Transverse colon (tissue), 4 donors: Measurements from ENCODE around the gene OTUD3. TPM values are rescaled to one million over a fixed set of nuclear protein-coding genes. Genes with fewer than 3 reads are reported as not detected.

Source experiments
- DNase-seq: peaks from one replicate; pipeline ENCODE4 v3.0.0-alpha.2; 2019
- H3K27ac ChIP-seq, 4 donors: fragments of 200-600 bp; sonication (generic); 2 replicates each; pipeline ENCODE4 v1.5.1; 2016 to 2018; ENCODE audit warnings: inconsistent platforms in 4 of 4
- H3K27me3 ChIP-seq: fragments of 200-600 bp; sonication (generic); 2 replicates; pipeline ENCODE4 v1.5.1; 2017; ENCODE audit warnings: inconsistent platforms
- H3K36me3 ChIP-seq, 4 donors: fragments of 200-600 bp; sonication (generic); 2 replicates each; pipeline ENCODE4 v1.5.1; 2017 to 2019; ENCODE audit warnings: inconsistent platforms in 4 of 4
- H3K4me1 ChIP-seq, 4 donors: fragments of 200-600 bp; sonication (generic); 2 replicates each; pipeline ENCODE4 v1.5.1; 2017 to 2020; ENCODE audit warnings: inconsistent platforms in 4 of 4
- H3K4me3 ChIP-seq, 4 donors: fragments of 200-600 bp; sonication (generic); 1 replicate in 1 of 4; 2 replicates in 3 of 4; pipeline versions ENCODE4 v1.5.1 to v1.6.1; 2017 to 2019; ENCODE audit warnings: inconsistent platforms in 4 of 4
- H3K9me3 ChIP-seq, 2 donors: fragments of 200-600 bp; sonication (generic); 2 replicates each; pipeline ENCODE4 v1.5.1; 2017 to 2019; ENCODE audit warnings: inconsistent platforms in 2 of 2
- CTCF ChIP-seq, 5 experiments: fragments of 200-600 bp in 3 of 5; fragments of 450-650 bp in 2 of 5; sonication (generic) in 3 of 5; IDR thresholded peaks; 1 replicate in 2 of 5; 2 replicates in 3 of 5; pipeline ENCODE4 v1.5.1; 2016 to 2017; ENCODE audit warnings: antibody characterized with exemption in 5 of 5, inconsistent platforms in 3 of 5, mild to moderate bottlenecking in 2 of 5, moderate library complexity in 1 of 5
- EP300 ChIP-seq: sonication (generic); formaldehyde crosslinking; IDR thresholded peaks from one replicate; pipeline ENCODE4 v1.6.1; 2017; ENCODE audit warnings: antibody characterized with exemption, low read depth
- POLR2A ChIP-seq: fragments of 450-650 bp; IDR thresholded peaks from one replicate; pipeline ENCODE4 v1.6.1; 2016; ENCODE audit warnings: antibody characterized with exemption, mild to moderate bottlenecking, moderate library complexity
- POLR2AphosphoS5 ChIP-seq, 3 donors: sonication (generic); formaldehyde crosslinking; IDR thresholded peaks; one replicate each; pipeline ENCODE4 v1.6.1; 2016; ENCODE audit warnings: antibody characterized with exemption in 3 of 3
- WGBS, 2 donors: methylation state at CpG; one replicate each; pipeline ENCODE4 v1.1.5; 2018; ENCODE audit warnings: low coverage in 1 of 2; 5-methylcytosine and 5-hydroxymethylcytosine counted together
- in situ Hi-C, 4 donors: fragments of 200-750 bp; cut with MboI; loops; one replicate each; pipeline versions ENCODE4 v1.15.0 to v1.15.1; 2017; ENCODE audit warnings: low sequenced_read_pairs in 3 of 4, low pct_ligation_motif_present in 1 of 4, low pct_unique_long_range_greater_than_20kb in 1 of 4
- intact Hi-C: fragments of 100-400 bp; cut with DNase I; formaldehyde crosslinking; loops from one replicate; pipeline ENCODE4 v1.15.1; 2023; ENCODE audit warnings: low total_unique reads
- total RNA-seq, 4 donors: library from RNA; depleted of rRNA; stranded (reverse); fragments of >200 nt; gene quantifications; one replicate each; pipeline ENCODE4 v1.1.0, GENCODE V29; 2016

Gene OTUD3
- 10 to 100 TPM in 2 of 4 donors, 1 to 10 TPM in 2; 5.9 to 10.8 (median 9.9) TPM for total RNA-seq

GRCh38 chr1:19882111-19883071 lies at the start of gene OTUD3:
Gene OTUD3, plus strand, starts transcription at chr1:19882395. Its CDS starts 119 bp downstream, at chr1:19882514.
- H3K27ac ChIP-seq: peak within 1 kb of the TSS; percentile 87 to 98 (median 94)
- peaks cover 9 to 18% (median 16%) of the 10 kb centered on the region in 4 donors for H3K4me1 ChIP-seq
- no peak for TF ChIP-seq EP300
- peak; percentile 87 to 97 (median 90) for TF ChIP-seq CTCF (IDR thresholded peaks at IDR 0.05)
- TF ChIP-seq POLR2AphosphoS5 (IDR thresholded peaks at IDR 0.05): peak; percentile 85 to 91 (median 89)
- peak; percentile 82 for TF ChIP-seq POLR2A
- intact Hi-C loops: no loop called here
- H3K36me3 ChIP-seq: no peaks in the 10 kb centered on the region
- peak within 1 kb of the TSS; percentile 74 to 93 (median 86) for H3K4me3 ChIP-seq
- in situ Hi-C loops: no loop called here
- no peaks in the 10 kb centered on the region for H3K9me3 ChIP-seq
- 1 to 3% methylated on average over 7 to 79 of the region's 97 CpGs for WGBS, 2 donors
- DNase-seq: peak; percentile 95
- H3K27me3 ChIP-seq: peaks cover 3% of the 10 kb centered on the region

GRCh38 chr1:19835578-19835977 lies 46.6 kb upstream of the OTUD3 start:
- no peak overlapping the region for H3K27ac ChIP-seq
- 25 to 79% methylated on average over 1 to 4 of the region's 4 CpGs for WGBS, 2 donors
- H3K36me3 ChIP-seq: no peaks in the 10 kb centered on the region

GRCh38 chr1:19837866-19838265 lies 44.3 kb upstream of the OTUD3 start:
- no peak overlapping the region for H3K4me3 ChIP-seq
- intact Hi-C loops (no loop called here), in situ Hi-C loops (no loop called here)
- no peaks in the 10 kb centered on the region for H3K36me3 ChIP-seq
- 69 to 100% methylated on average over 2 of the region's 2 CpGs for WGBS, 2 donors
- H3K27ac ChIP-seq: no peak overlapping the region
- no peaks in the 10 kb centered on the region for H3K9me3 ChIP-seq
- DNase-seq: no peak
- no peaks in the 10 kb centered on the region for H3K27me3 ChIP-seq
- no peak for TF ChIP-seq POLR2AphosphoS5 (IDR thresholded peaks at IDR 0.05)
- TF ChIP-seq CTCF (IDR thresholded peaks at IDR 0.05): no peak
- no peak for TF ChIP-seq EP300
- TF ChIP-seq POLR2A: no peak
- H3K4me1 ChIP-seq: no peaks in the 10 kb centered on the region

More at GRCh38 chr1:19835578-19835977, 46.6 kb upstream of the OTUD3 start:
- H3K9me3 ChIP-seq: no peaks in the 10 kb centered on the region
- no peaks in the 10 kb centered on the region for H3K4me1 ChIP-seq
- H3K27me3 ChIP-seq: peaks cover 4% of the 10 kb centered on the region
- TF ChIP-seq EP300 (no peak), POLR2A (no peak), CTCF (IDR thresholded peaks at IDR 0.05) (no peak)
- no peak overlapping the region for H3K4me3 ChIP-seq
- intact Hi-C loops: no loop called here
- in situ Hi-C loops: no loop called here
- no peak for DNase-seq

- intact Hi-C loops: no loop called here
- DNase-seq: no peak
- no peaks in the 10 kb centered on the region for H3K36me3 ChIP-seq
- TF ChIP-seq POLR2AphosphoS5 (IDR thresholded peaks at IDR 0.05) (no peak), EP300 (no peak), POLR2A (no peak), CTCF (IDR thresholded peaks at IDR 0.05) (no peak)
- in situ Hi-C loops: no loop called here
- no peaks in the 10 kb centered on the region for H3K9me3 ChIP-seq
- no peak overlapping the region for H3K4me3 ChIP-seq
- H3K4me1 ChIP-seq: peaks cover 0 to 6% (median 2%) of the 10 kb centered on the region in 4 donors
- no peaks in the 10 kb centered on the region for H3K27me3 ChIP-seq
- no peak overlapping the region for H3K27ac ChIP-seq
Measured at GRCh38 chr1:19840228-19840627, 42.0 kb upstream of the OTUD3 start.
